Duodenal mucosa (tissue), 2 donors: ENCODE data around the gene FMNL3.

ENCODE experiments used
- H3K27ac ChIP-seq: one replicate; pipeline ENCODE4 v1.7.0; 2013; ENCODE audit warnings: low read depth, low read length
- H3K27me3 ChIP-seq, 2 donors: one replicate each; pipeline ENCODE4 v1.7.0; 2013; ENCODE audit warnings: low read length in 2 of 2, control low read depth in 1 of 2; ENCODE audit not compliant: insufficient read depth in 2 of 2, control insufficient read depth in 1 of 2
- H3K36me3 ChIP-seq, 2 donors: one replicate each; pipeline ENCODE4 v1.7.0; 2013; ENCODE audit warnings: low read length in 2 of 2, control low read depth in 1 of 2; ENCODE audit not compliant: insufficient read depth in 2 of 2, control insufficient read depth in 1 of 2
- H3K4me1 ChIP-seq, 2 donors: one replicate each; pipeline ENCODE4 v1.7.0; 2013; ENCODE audit warnings: low read length in 2 of 2, control low read depth in 1 of 2; ENCODE audit not compliant: insufficient read depth in 2 of 2, control insufficient read depth in 1 of 2
- H3K4me3 ChIP-seq, 2 donors: one replicate each; pipeline ENCODE4 v1.7.0; 2013; ENCODE audit warnings: low read length in 2 of 2, low read depth in 1 of 2
- H3K9ac ChIP-seq, 2 donors: one replicate each; pipeline ENCODE4 v1.7.0; 2013; ENCODE audit warnings: low read length in 2 of 2, low read depth in 1 of 2
- H3K9me3 ChIP-seq, 2 donors: one replicate each; pipeline ENCODE4 v1.7.0; 2013; ENCODE audit warnings: low read length in 2 of 2, control low read depth in 1 of 2; ENCODE audit not compliant: control insufficient read depth in 1 of 2

The FMNL3 gene

GRCh38 chr12:49698619-49699545 lies 8.3 kb downstream of the FMNL3 start:
- H3K9me3 ChIP-seq = no peaks in the 10 kb centered on the region
- no peak overlapping the region for H3K9ac ChIP-seq
- no peaks in the 10 kb centered on the region for H3K36me3 ChIP-seq
- H3K4me1 ChIP-seq = peaks cover 6 to 24% of the 10 kb centered on the region in 2 donors
- H3K27me3 ChIP-seq = no peaks in the 10 kb centered on the region
- H3K27ac ChIP-seq = no peak overlapping the region
- peak overlapping the region; percentile 31 to 46 for H3K4me3 ChIP-seq

GRCh38 chr12:49697808-49698207 lies 9.4 kb downstream of the FMNL3 start:
- Histone ChIP-seq H3K9ac (no peak overlapping the region), H3K4me1 (peaks cover 0 to 13% of the 10 kb centered on the region in 2 donors), H3K27ac (no peak overlapping the region), H3K36me3 (no peaks in the 10 kb centered on the region), H3K4me3 (no peak overlapping the region), H3K9me3 (no peaks in the 10 kb centered on the region), H3K27me3 (no peaks in the 10 kb centered on the region)

GRCh38 chr12:49696723-49697122 lies 10.5 kb downstream of the FMNL3 start:
- Histone ChIP-seq H3K9me3 (no peaks in the 10 kb centered on the region), H3K36me3 (no peaks in the 10 kb centered on the region), H3K4me3 (no peak overlapping the region), H3K4me1 (peaks cover 0 to 13% of the 10 kb centered on the region in 2 donors), H3K9ac (no peak overlapping the region), H3K27me3 (no peaks in the 10 kb centered on the region), H3K27ac (no peak overlapping the region)

GRCh38 chr12:49693931-49694444 lies 13.2 kb downstream of the FMNL3 start:
- H3K27ac ChIP-seq = no peak overlapping the region
- H3K36me3 ChIP-seq = no peaks in the 10 kb centered on the region
- H3K4me3 ChIP-seq = no peak overlapping the region
- no peaks in the 10 kb centered on the region for H3K27me3 ChIP-seq
- no peak overlapping the region for H3K9ac ChIP-seq
- no peaks in the 10 kb centered on the region for H3K9me3 ChIP-seq
- peaks cover 5 to 13% of the 10 kb centered on the region in 2 donors for H3K4me1 ChIP-seq

GRCh38 chr12:49692851-49693250 lies 14.4 kb downstream of the FMNL3 start:
- H3K27ac ChIP-seq = no peak overlapping the region
- H3K9ac ChIP-seq = no peak overlapping the region
- peaks cover 1 to 5% of the 10 kb centered on the region in 2 donors for H3K4me1 ChIP-seq
- no peak overlapping the region for H3K4me3 ChIP-seq
- H3K36me3 ChIP-seq = no peaks in the 10 kb centered on the region
- no peaks in the 10 kb centered on the region for H3K27me3 ChIP-seq
- no peaks in the 10 kb centered on the region for H3K9me3 ChIP-seq

GRCh38 chr12:49689785-49690184 lies 17.4 kb downstream of the FMNL3 start:
- H3K4me3 ChIP-seq = no peak overlapping the region
- H3K9me3 ChIP-seq = no peaks in the 10 kb centered on the region
- H3K27ac ChIP-seq = no peak overlapping the region
- no peaks in the 10 kb centered on the region for H3K36me3 ChIP-seq
- H3K27me3 ChIP-seq = no peaks in the 10 kb centered on the region
- peaks cover 0 to 5% of the 10 kb centered on the region in 2 donors for H3K4me1 ChIP-seq
- no peak overlapping the region for H3K9ac ChIP-seq

GRCh38 chr12:49689237-49689636 lies 18.0 kb downstream of the FMNL3 start:
- Histone ChIP-seq H3K27ac (no peak overlapping the region), H3K9me3 (no peaks in the 10 kb centered on the region), H3K4me3 (no peak overlapping the region), H3K4me1 (peaks cover 1 to 5% of the 10 kb centered on the region in 2 donors), H3K27me3 (no peaks in the 10 kb centered on the region), H3K9ac (no peak overlapping the region), H3K36me3 (no peaks in the 10 kb centered on the region)

- Histone ChIP-seq H3K36me3 (no peaks in the 10 kb centered on the region), H3K9ac (no peak overlapping the region), H3K4me3 (no peak overlapping the region), H3K9me3 (no peaks in the 10 kb centered on the region), H3K4me1 (peaks cover 5 to 9% of the 10 kb centered on the region in 2 donors), H3K27me3 (no peaks in the 10 kb centered on the region), H3K27ac (no peak overlapping the region)
These were observed 19.3 kb downstream of the FMNL3 start for GRCh38 chr12:49687941-49688340.

GRCh38 chr12:49684310-49684854 lies 22.8 kb downstream of the FMNL3 start:
- H3K4me3 ChIP-seq = no peak overlapping the region
- peaks cover 1 to 9% of the 10 kb centered on the region in 2 donors for H3K4me1 ChIP-seq
- no peaks in the 10 kb centered on the region for H3K9me3 ChIP-seq
- no peak overlapping the region for H3K9ac ChIP-seq
- H3K27me3 ChIP-seq = no peaks in the 10 kb centered on the region
- no peak overlapping the region for H3K27ac ChIP-seq
- no peaks in the 10 kb centered on the region for H3K36me3 ChIP-seq

- Histone ChIP-seq H3K9ac (no peak overlapping the region), H3K4me1 (peaks cover 0 to 9% of the 10 kb centered on the region in 2 donors), H3K9me3 (no peaks in the 10 kb centered on the region)
These were observed 23.5 kb downstream of the FMNL3 start for GRCh38 chr12:49683599-49684309.

More at GRCh38 chr12:49683599-49684309, 23.5 kb downstream of the FMNL3 start:
- no peak overlapping the region for H3K27ac ChIP-seq
- no peaks in the 10 kb centered on the region for H3K27me3 ChIP-seq
- no peaks in the 10 kb centered on the region for H3K36me3 ChIP-seq
- no peak overlapping the region for H3K4me3 ChIP-seq
